PC-3 (cell line): ENCODE data around the gene FAS. TPM values are rescaled to one million over a fixed set of nuclear protein-coding genes. Genes with fewer than 3 reads are reported as not detected.

Experiments used
- ATAC-seq: fragments of 200-7000 bp; cut with Tn5 transposase; 2 replicates; pipeline ENCODE4 v1.9.1; 2020; ENCODE audit warnings: mild to moderate bottlenecking, moderate library complexity
- BruUV-seq: library from RNA; stranded (reverse); fragments of 400-500 nt; replicated peaks from 2 replicates; lab custom pipeline; 2021; lab: Mats Ljungman, UMichigan
- CTCF ChIA-PET: fragments of 300-600 bp; sonication (Branson Sonifier 250); formaldehyde crosslinking; loops from one replicate; lab custom pipeline; 2022; ENCODE audit warnings: antibody characterized with exemption; lab: Charles Lee
- POLR2A ChIA-PET: fragments of 300-600 bp; sonication (Branson Sonifier 250); formaldehyde crosslinking; loops from one replicate; lab custom pipeline; 2022; ENCODE audit warnings: antibody characterized with exemption; ENCODE audit not compliant: unreplicated experiment; lab: Charles Lee
- DNase-seq: peaks from one replicate; pipeline ENCODE4 v3.0.0-alpha.2; 2015
- H2AFZ ChIP-seq: fragments of 300-600 bp; sonication (generic); 2 replicates; pipeline ENCODE4 v1.6.0; 2016; ENCODE audit warnings: antibody characterized with exemption, low read length
- H3F3A ChIP-seq: fragments of 300-600 bp; sonication (generic); one replicate; pipeline ENCODE4 v1.6.0; 2017; ENCODE audit warnings: antibody characterized with exemption, low read length, control low read depth, mild to moderate bottlenecking; ENCODE audit not compliant: unreplicated experiment
- H3K27ac ChIP-seq: fragments of 300-600 bp; sonication (generic); 2 replicates; pipeline ENCODE4 v1.5.1; 2016; ENCODE audit warnings: mild to moderate bottlenecking, low read length
- H3K27me3 ChIP-seq: fragments of 300-600 bp; sonication (generic); 2 replicates; pipeline ENCODE4 v1.6.1; 2016; ENCODE audit warnings: low read length, mixed read lengths
- H3K36me3 ChIP-seq: fragments of 300-600 bp; sonication (generic); 2 replicates; pipeline ENCODE4 v1.6.1; 2016; ENCODE audit warnings: low read depth, mixed run types, low read length, mixed read lengths
- H3K4me1 ChIP-seq: fragments of 300-600 bp; sonication (generic); 2 replicates; pipeline ENCODE4 v1.5.1; 2016; ENCODE audit warnings: low read length; ENCODE audit not compliant: insufficient read depth
- H3K4me2 ChIP-seq: fragments of 300-600 bp; sonication (generic); 2 replicates; pipeline ENCODE4 v1.6.0; 2016; ENCODE audit warnings: low read length
- H3K4me3 ChIP-seq: fragments of 300-600 bp; sonication (generic); 2 replicates; pipeline ENCODE4 v1.5.1; 2016; ENCODE audit warnings: mild to moderate bottlenecking, low read length, mixed read lengths
- H3K79me2 ChIP-seq: fragments of 300-600 bp; sonication (generic); 2 replicates; pipeline ENCODE4 v1.6.1; 2017; ENCODE audit warnings: low read length, mixed read lengths
- H3K9ac ChIP-seq: fragments of 300-600 bp; sonication (generic); 2 replicates; pipeline ENCODE4 v1.6.0; 2016; ENCODE audit warnings: mild to moderate bottlenecking, low read length
- H3K9me2 ChIP-seq: fragments of 300-600 bp; sonication (generic); replicated peaks from 2 replicates; pipeline ENCODE4 v1.6.1; 2016; ENCODE audit warnings: mixed run types, low read length, mixed read lengths
- H3K9me3 ChIP-seq: fragments of 300-600 bp; sonication (generic); 2 replicates; pipeline ENCODE4 v1.6.1; 2016; ENCODE audit warnings: low read length, mixed read lengths
- H4K20me1 ChIP-seq: fragments of 300-600 bp; sonication (generic); 2 replicates; pipeline ENCODE4 v1.6.1; 2016; ENCODE audit warnings: low read length, mixed read lengths
- CTCF ChIP-seq: fragments of 300-600 bp; sonication (generic); conservative IDR thresholded peaks from 2 replicates; pipeline ENCODE4 v1.5.1; 2017; ENCODE audit warnings: antibody characterized with exemption, low read depth, mild to moderate bottlenecking, low read length
- EZH2 ChIP-seq: fragments of 300-600 bp; sonication (generic); IDR thresholded peaks from one replicate; pipeline ENCODE4 v1.6.1; 2017; ENCODE audit warnings: antibody characterized with exemption, mild to moderate bottlenecking, low read length; ENCODE audit not compliant: unreplicated experiment
- EZH2phosphoT487 ChIP-seq: fragments of 300-600 bp; sonication (generic); IDR thresholded peaks from 2 replicates; pipeline ENCODE4 v1.6.1; 2018; ENCODE audit warnings: mild to moderate bottlenecking, antibody characterized with exemption, low read length, borderline replicate concordance
- intact Hi-C: fragments of 100-400 bp; cut with micrococcal nuclease; formaldehyde crosslinking; loops from 2 replicates; pipeline ENCODE4 v1.9.0; 2023
- total RNA-seq: library from RNA; depleted of rRNA; stranded (reverse); fragments of >200 nt; gene quantifications from 2 replicates; pipeline ENCODE4 v1.2.3, GENCODE V29; 2014

FAS gene
- total RNA-seq, 1 experiment from 2014 or later = 4.8 TPM

DNA sequence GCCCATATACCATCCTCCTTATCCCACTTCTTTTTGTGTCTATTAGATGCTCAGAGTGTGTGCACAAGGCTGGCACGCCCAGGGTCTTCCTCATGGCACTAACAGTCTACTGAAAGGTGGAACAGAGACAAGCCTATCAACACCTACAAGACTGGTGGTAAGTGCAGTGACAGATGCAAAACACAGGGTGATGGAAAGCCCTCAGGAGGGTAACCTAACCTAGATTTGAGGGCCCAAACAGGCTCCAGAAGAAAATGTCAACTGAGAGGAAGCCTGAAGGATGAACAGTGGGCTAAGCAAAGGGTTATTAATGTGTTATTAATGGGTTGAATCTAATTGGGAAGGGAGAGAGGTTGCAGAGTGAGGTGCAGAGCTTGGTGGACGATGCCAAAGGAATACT lies 1.2 kb upstream of the FAS start:
- intact Hi-C loops = loop anchor here (5.0 kb wide), 1 partner anchor 152 kb away; no protein-coding TSS in a partner anchor
- Histone ChIP-seq H3K79me2 (0 out of 2 replicates have a peak, but pooled peaks cover 3% of the 10 kb centered on the region), H3K27me3 (no peaks in the 10 kb centered on the region), H3K9me2 (no peaks in the 10 kb centered on the region), H4K20me1 (no peaks in the 10 kb centered on the region), H2AFZ (no peak overlapping the region), H3K9ac (no peak overlapping the region), H3K27ac (peak overlapping the region; percentile 45; the same call in 1 of the 2 replicates), H3K4me3 (peak overlapping the region; percentile 81; the same call in 1 of the 2 replicates), H3F3A (no peaks in the 10 kb centered on the region), H3K36me3 (no peaks in the 10 kb centered on the region), H3K4me2 (peak overlapping the region; percentile 84), H3K9me3 (no peaks in the 10 kb centered on the region), H3K4me1 (peaks cover 28% of the 10 kb centered on the region)
- CTCF ChIA-PET = no interaction called here
- POLR2A ChIA-PET = interaction anchor here (0.6 kb wide), 1 partner anchor 294 kb away, joined by 3 read pairs; no protein-coding TSS in a partner anchor
- no peak for TF ChIP-seq CTCF
- TF ChIP-seq EZH2 = no peak
- no peak for TF ChIP-seq EZH2phosphoT487
- ATAC-seq (no peak), DNase-seq (no peak)
- no TSS peak for BruUV-seq

- ChIA-PET CTCF (interaction anchor here (0.7 kb wide), 1 partner anchor 21 kb away, joined by 3 read pairs; no protein-coding TSS in a partner anchor), POLR2A (interaction anchor here (0.6 kb wide), 2 partner anchors 108 to 293 kb away, joined by 3 to 6 read pairs; no protein-coding TSS in a partner anchor)
- no peaks in the 10 kb centered on the region for H4K20me1 ChIP-seq
- 0 out of 2 replicates have a peak, but pooled peaks cover 3% of the 10 kb centered on the region for H3K79me2 ChIP-seq
- H3K9ac ChIP-seq = 0 out of 2 replicates have a peak overlapping the region, but pooled peaks have one; percentile 16
- DNase-seq (peak; percentile 47), ATAC-seq (peak; percentile 18)
- TF ChIP-seq CTCF = no peak
- no peak for TF ChIP-seq EZH2phosphoT487
- no peak for TF ChIP-seq EZH2
- no peaks in the 10 kb centered on the region for H3K9me3 ChIP-seq
- no peaks in the 10 kb centered on the region for H3K27me3 ChIP-seq
- peaks cover 28% of the 10 kb centered on the region for H3K4me1 ChIP-seq
- no TSS peak for BruUV-seq
- H3K9me2 ChIP-seq = no peaks in the 10 kb centered on the region
- H3F3A ChIP-seq = no peaks in the 10 kb centered on the region
- peak overlapping the region; percentile 81 for H3K4me3 ChIP-seq
- intact Hi-C loops = loop anchor here (2.0 to 5.0 kb wide), 4 partner anchors 15 to 153 kb away; partner anchors contain the start of genes ANKRD22 and STAMBPL1
- peak overlapping the region; percentile 45 for H3K27ac ChIP-seq
- H2AFZ ChIP-seq = peak overlapping the region; percentile 96
- peak overlapping the region; percentile 84 for H3K4me2 ChIP-seq
- H3K36me3 ChIP-seq = no peaks in the 10 kb centered on the region
These were observed 694 bp upstream of the FAS start for GRCh38 chr10:88989824-88990383.
